HG03039 (cell line): ENCODE results near the gene NLRP1.
"Not testable (repeated sequence)": the region's sequence is repeated elsewhere in the genome, so short reads cannot be mapped to it uniquely, and the experiment has no call there.

Experiments
- ATAC-seq: cut with Tn5 transposase; IDR thresholded peaks from one replicate; pipeline ENCODE4 v1.9.1; 2021; ENCODE audit warnings: mild to moderate bottlenecking, moderate library complexity; ENCODE audit not compliant: unreplicated experiment

Gene NLRP1

DNA sequence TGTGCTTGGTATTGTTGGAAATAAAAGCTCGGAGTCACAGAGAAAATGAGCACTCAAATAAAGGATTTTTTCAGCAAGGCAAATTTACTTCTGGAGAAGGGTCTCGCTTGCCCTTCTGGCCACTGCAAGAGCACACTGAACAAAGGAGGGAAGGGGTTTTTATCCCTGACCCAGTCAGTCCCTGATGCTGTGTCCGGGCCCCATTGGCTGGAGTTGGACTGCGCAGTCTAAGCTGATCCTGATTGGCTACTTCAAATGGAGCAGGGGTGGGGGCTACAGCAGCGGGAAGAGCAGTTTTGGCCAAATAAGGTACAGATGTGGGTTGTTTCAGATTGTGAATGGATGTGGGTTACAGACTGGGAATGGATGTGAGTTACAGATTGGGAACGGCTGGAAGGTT, 4.3 kb upstream of the NLRP1 start:
- ATAC-seq, result no peak

DNA sequence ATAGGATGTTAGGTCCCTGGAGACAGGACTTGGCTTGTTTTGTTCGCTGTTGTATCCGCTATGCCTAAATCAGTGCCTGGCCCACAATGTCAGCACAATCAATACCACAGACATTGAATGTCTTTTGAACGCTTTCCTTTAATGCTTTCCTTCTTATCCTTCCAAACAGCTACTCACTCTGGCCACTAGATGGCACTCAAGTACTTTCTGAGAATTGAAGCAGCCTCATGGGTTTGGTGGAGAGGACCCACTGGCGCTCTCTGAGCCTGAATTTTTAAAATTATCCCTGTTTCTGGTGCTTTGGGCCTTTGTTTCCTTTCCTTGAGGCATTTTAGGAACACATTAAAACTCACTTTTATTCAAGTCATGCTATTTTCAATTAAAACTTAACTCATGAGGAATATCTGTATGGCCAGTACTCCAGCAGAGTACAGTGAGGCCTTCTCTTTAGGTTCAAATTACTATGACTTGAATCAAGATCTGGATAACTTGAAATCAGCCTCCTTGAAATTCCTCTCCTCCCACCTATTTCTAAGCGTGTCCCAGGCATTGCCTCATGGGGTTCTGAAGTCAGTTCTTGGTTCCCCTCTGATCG, 3.2 kb upstream of the NLRP1 start:
- ATAC-seq, result no peak

DNA sequence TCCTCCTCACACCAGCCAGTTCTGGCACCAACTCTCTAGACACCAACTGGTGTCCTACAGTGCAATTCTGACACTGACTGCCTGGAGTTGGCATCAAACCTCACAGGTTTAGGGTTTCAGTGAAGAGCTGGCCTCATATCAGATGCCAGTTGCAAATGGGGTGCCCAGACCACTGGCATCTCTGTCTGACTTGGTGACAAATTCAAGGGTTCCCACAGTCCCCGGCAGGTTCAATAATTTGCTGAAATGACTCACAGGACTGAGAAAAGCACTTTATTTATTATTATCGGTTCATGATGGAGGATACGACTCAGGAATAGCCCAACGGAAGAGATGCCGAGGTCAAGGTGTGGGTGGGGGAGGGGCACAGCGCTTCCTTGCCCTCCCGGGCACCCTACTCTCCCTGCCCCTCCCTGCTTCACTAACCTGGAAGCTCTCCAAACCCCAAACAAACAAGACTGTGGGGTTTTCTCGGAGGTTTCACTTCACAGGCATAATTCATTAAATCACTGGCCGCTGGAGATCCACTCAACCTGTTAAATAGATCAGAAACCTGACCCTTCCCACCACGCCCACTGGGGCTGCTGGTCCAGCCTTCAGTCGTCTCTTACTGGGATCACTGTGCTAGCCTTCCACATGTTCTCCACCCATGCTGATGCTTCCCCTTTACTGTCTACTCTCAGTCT, 1.7 kb upstream of the NLRP1 start:
- ATAC-seq, result no peak

DNA sequence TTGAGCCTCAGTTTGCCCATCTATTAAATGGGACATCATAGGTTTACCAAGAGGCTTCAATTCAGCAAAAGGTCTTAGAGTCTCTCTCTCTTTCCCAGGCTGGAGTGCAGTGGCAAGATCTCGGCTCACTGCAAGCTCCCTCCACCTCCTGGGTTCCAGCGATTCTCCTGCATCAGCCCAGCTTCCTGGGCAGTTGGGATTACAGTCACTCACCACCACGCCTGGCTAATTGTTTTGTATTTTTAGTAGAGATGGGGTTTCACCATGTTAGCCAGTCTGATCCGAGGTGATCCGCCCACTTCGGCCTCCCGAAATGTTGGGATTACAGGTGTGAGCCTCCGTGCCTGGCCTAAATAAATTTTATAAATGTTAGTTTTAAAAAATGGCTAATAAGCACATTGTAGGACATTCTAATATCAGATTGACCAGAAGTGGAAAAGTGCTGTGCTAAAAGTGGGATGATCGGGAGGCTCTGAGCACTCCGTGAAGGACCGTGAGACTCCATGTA, 1.0 kb upstream of the NLRP1 start:
- no peak for ATAC-seq

DNA sequence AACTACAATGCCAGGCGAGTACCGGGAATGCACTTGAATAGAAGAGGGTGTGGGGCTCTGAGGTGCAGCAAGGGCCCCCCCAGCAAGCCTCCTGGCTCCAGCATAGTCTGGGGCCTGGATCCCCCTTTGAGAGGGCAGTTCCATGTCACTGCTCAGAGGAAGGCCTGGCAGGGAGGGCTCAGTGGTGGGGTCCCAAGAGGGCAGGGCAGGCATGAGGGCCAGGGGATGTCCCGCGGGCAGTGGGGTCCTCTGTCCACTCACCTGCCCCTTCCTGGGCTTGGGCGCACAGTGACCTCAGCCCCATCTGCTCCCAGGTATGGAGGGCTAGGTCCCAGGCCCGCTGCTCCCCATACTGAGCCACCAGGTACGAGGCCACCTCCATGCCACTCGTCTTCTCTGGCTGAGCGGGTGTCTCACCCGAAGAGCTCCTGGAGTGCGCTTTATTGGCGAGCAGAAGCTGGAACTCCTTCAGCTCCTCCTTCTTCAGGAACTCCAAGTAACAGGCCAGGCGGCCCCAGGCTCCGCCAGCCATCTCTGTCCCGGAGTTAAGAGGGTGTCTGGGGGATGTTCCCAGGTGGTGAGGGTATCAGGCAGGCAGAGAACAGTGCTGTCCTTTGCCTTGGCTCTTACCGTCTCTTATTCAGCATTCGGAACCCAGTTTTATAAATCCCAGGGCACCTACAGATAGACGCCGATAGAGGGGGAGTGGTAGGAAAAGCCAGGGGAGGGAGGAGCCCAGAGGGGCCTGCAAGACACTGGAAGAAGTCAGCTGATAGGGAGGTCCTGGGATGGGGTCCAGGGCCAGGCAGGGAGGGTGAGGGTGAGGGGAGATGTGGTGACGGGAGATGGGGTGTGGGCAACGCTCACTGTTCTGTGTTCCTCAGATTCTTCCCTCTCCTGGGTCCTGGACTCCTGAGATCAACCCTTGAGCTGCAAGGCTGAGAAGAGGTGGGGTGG, 605 bp downstream of the NLRP1 start:
- no peak for ATAC-seq

DNA sequence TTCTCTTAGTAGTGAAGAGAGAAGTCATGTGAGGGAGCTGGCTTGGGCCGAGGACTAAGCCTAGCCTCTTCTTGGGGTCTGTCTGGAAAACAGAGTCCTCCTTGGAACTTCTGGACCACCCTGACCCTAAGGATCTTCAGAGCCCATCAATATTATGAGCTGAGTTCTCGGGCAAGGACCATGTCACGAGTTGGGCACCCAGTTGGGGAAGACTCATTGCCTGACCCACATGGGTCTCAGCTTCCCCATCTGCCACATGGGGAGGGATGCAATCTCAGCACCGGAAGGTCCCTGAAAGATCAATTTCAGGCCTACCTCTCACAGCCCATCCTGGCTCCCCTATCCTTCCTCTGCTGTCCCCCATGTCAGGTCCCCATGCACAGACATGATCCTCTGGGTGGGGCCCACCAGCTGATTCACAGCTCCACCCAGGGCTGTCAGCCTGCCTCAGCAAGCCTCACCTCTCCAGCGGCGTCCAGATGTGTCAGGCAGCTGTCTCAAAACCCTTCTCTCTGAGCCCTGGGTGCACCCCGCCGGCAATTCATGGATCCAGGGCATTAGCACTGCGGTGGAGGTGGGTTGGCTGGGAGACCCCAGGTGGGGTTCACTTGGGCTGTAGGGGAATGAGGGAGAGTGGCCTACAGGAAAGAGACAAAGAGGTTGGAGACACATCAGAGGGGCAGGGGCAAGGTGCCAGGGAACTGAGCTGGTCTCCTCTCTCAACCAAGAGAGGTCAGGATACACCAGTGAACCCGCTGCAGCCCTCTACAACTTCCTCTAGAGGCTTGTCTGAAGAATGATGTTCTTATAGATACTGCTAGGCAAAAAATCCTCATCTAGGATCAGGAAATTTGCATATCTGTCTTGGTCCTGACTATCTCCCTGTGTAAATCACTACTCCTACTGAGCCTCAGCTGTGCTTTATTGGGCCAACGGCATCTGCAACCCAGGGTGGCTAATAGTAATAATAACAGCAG, 1.8 kb downstream of the NLRP1 start:
- ATAC-seq, result no peak

DNA sequence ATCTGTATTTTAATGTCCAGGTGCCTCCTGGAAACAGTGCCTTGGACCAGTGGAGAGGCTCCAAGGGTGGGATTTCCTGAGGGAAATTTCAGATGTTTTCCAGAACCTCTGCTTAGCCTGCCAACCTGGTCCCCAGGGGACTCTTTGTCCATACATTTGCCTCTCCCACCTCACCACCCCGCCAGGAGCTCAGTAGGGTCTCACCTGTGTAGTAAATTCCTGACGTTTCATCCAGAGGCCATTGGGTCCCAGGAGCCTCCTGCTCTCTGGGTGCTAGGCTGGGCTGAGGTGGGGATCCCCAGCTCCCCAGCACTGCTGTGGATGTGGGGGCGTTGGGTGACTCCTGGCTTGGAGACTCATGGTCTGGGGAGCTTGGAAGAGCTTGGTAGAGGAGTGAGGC, 2.7 kb downstream of the NLRP1 start:
- no peak for ATAC-seq

DNA sequence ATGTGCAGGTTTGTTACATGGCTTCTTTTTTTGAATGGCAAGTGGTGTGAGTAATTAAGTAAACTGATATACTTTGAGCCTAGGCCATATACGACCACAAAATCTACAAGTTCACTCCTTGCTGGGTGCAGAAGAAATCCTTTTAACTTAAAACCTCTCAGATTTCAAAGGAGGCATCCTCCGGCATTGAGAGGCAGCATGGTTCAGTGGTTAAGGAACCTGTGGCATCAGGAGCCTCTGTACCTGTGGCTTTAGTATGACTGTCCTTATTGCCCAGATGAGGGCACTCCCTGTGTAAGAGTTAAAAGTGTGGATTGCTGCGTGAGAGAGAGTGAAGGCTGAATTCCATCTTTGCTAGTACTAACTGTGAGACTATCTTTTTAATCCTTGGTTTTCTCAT, 3.3 kb downstream of the NLRP1 start:
- no peak for ATAC-seq

DNA sequence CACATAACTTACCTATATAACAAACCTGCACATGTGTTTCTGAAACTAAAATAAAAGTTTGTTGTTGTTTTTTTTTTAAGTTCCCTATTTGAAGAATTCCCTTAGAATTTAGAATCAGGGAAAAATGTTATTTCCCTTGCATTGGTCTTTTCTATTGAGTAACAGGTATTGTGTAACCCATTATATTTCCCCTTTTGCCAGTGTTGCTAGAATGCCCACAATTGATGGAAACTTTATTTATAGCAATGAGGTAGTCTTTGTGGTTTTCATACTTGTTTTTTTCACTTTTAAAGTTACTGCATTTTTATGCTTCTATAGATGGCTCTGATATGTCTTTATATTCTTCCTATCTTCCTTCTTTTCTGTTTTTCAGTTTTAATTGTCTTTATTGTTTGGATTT, 3.9 kb downstream of the NLRP1 start:
- ATAC-seq, result no peak

DNA sequence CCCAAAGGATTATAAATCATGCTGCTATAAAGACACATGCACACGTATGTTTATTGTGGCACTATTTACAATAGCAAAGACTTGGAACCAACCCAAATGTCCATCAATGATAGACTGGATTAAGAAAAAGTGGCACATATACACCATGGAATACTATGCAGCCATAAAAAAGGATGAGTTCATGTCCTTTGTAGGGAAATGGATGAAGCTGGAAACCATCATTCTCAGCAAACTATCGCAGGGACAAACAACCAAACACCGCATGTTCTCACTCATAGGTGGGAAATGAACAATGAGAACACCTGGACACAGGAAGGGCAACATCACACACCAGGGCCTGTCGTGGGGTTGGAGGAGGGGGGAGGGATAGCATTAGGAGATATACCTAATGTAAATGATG, 5.5 kb downstream of the NLRP1 start:
- ATAC-seq, result not testable (repeated sequence)

DNA sequence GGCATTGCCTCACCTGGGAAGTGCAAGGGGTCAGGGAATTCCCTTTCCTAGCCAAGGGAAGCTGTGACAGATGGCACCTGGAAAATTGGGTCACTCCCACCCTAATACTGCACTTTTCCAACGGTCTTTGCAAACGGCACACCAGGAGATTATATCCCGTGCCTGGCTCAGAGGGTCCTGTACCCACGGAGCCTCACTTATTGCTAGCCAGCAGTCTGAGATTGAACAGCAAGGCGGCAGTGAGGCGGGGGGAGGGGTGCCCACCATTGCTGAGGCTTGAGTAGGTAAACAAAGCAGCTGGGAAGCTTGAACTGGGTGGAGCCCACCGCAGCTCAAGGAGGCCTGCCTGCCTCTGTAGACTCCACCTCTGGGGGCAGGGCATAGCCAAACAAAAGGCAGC, 11.3 kb downstream of the NLRP1 start:
- not testable (repeated sequence) for ATAC-seq

DNA sequence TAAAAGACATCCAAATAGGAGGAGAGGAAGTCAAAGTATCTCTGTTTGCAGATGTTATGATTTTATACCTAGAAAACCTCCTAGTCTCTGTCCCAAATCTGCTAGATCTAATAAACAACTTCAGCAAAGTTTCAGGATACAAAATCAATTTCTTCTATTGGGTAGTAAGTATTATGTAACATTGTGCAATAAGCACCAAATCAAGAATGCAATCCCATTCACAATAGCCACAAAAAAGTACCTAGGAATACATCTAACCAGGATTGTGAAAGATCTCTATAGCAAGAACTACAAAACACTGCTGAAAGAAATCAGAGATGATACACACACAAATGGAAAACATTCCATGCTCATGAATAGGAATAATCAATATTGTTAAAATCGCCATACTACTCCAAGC, 13.0 kb downstream of the NLRP1 start:
- no peak for ATAC-seq

DNA sequence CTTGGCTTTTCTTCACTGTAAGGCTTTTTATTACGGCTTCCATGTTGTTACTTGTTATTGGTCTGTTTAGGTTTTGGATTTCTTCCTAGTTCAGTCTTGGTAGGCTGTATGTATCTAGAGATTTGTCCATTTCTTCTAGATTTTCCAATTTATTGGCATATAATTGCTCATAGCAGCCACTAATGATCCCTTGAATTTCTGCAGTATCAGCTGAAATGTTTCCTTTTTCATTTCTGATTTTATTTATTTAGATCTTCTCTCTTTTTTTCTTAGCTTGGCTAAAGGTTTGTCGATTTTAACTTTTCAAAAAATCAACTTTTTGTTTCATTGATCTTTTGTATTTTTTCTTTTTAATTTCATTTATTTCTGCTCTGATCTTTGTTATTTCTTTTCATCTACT, 18.5 kb downstream of the NLRP1 start:
- ATAC-seq, result no peak

DNA sequence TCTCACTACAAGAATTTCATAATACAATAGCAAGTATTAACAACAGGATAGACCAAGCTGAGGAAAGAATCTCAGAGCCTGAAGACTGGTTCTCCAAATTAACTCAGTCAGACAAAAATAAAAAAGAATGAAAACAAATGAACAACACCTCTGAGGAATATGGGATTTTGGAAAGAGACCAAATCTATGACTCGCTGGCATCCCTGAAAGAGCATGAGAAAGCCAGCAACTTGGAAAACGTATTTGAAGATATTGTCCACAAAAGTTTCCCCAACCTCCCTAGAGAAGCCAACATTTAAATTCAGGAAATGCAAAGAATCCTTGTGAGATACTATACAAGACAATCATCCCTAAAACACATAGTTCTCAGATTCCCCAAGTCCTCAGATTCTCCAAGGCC, 20.9 kb downstream of the NLRP1 start:
- ATAC-seq, result no peak

DNA sequence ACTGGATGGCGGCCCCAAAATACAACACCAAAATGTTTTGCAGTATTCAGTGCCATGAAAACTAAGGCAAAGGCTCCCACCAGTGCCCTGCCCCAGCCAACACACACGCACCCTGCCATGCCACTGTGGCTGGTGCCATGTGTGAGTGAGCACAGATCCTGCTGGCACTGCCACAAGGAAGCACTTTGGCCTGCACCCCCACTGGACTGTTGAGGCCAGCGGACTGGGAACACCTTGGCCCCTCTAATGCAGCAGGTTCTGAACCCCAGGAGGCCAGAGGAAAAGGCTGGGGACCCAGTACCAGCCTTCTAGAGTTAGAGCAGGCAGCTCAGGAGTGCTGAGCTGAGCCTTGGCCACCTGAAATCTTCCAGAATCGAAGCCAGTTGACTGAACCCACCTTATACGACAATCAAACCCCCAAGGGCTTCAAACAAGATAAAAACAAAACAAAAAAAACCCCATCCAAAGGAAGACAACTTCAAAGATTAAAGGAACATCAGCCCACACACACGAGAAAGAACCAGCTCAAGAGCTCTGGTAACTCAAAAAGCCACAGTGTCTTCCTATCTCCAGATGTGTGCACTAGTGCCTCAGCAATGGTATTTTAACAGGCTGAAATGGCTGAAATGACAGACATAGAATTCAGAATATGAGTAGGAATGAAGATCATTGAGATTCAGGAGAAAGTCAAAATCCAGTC, 21.5 kb downstream of the NLRP1 start:
- no peak for ATAC-seq

DNA sequence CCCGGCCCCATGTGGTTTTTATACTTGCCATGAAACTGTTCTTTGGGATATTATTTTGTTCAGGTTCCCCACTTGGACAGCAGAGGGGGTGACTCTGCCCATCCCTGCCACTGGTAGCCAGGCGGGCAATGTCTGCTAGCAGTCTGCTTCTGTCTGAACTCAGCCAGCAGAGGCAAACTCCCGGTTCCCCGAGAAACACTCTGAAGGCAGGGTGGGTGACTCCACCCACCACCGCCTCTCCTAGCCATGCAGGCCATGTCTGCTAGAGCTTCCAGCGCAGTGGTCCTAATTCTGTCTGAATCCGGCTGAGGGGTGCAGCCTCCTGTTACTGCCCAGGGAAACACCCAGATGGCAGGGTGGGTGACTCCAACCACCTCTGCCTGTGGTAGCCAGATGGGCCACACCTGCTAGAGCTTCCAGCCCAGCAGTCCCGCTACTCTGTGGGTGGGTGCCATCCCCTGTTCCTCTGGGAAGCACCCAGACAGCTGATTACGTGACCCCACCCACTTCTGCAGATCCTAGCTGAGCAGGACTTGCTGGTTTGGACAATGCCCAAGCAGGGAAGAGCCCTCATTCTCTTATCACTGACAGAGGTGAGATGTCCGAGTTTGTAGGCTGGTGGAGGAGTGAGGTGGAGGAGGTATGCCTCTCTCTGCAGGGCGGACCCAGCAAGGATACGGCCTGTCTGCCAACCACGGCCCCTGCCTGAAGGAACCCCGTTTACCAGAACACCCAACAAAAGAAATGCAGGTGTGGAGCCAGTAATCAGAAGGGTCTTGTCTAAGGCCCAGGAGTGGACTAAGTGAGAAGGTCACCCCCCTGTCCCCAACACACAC, 22.4 kb downstream of the NLRP1 start:
- ATAC-seq, result no peak

DNA sequence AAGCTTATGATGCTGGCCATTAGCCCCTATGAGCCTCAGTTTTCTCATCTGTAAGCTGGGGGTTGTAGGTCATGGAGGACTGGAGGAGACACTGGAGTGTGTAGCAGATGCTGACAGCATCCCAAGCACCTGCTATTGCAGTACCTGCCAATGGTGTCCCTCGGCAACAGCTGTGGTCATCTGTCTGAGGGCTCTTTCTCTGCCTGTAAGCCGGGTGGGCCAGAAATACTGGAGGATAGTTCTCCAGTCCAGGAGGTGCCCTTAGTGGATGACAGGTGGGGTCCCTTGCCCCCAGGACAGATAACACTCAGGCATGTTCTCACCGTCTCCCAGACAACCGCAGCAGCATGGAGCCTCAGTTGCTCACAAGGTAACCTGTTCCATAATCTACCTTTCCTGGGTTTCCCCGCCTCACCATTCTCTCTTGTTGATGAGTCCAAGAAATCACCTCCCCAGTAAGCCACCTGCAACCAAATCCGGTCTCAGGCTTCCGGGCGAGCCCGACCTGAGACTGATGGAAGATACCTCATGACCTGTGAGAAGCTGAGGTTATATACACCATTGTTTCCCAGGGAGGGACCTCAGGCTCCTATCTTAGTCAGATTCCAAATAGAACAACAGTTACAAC, 23.8 kb downstream of the NLRP1 start:
- no peak for ATAC-seq
